ENCODE measurements around the gene ANKRD20A1.
"Not testable (repeated sequence)": the region's sequence is repeated elsewhere in the genome, so short reads cannot be mapped to it uniquely, and the experiment has no call there.

The ANKRD20A1 gene

DNA sequence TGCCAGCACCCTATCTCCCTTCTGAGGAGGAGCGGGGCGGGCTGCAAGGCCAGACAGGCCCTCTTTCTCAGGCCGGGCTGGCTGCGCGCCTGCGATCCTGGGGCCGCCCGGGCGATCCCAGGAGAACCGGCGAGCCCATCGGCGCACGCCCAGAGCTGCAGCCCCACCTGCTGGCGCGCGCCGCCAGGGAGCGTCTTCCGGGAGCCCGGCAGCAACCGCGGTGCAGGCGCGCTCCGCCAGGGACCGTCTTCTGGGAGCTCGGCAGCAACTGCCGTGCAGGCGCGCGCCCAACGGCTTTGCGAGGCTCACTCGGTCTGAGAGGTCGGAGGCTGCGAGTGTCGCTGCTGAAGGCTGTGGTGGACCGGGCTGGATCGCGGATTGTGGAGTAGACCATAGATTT lies at the start of gene ANKRD20A1:
Gene ANKRD20A1, plus strand, starts transcription at position 61 of the 400 bp plus-strand sequence. CDS start 496 bp downstream, outside the sequence.
- not testable (repeated sequence) for DNase-seq

GRCh38 chr9:67832088-67832487 lies 26.6 kb upstream of the ANKRD20A1 start:
- not testable (repeated sequence) for DNase-seq
